Astrocyte (in vitro differentiated cells and primary cell): Measurements from ENCODE around the gene VPS41. TPM values are rescaled to one million over a fixed set of nuclear protein-coding genes. Genes with fewer than 3 reads are reported as not detected.

Experiments
- DNase-seq: peaks from one replicate; pipeline ENCODE4 v3.0.0-alpha.2; 2010; ENCODE audit warnings: low read depth
- FAIRE-seq: peaks from 2 replicates; lab custom pipeline; 2011; peaks lifted over from hg19 to GRCh38; lab: Jason Lieb, UNC
- H2AFZ ChIP-seq: 2 replicates; pipeline ENCODE4 v1.6.0; 2012; ENCODE audit warnings: low read depth, low read length, inconsistent platforms
- H3K27ac ChIP-seq: 2 replicates; pipeline ENCODE4 v1.5.1; 2011; ENCODE audit warnings: low read depth, low read length, inconsistent platforms
- H3K27me3 ChIP-seq: 2 replicates; pipeline ENCODE4 v1.6.0; 2011; ENCODE audit warnings: low read length, inconsistent platforms; ENCODE audit not compliant: insufficient read depth
- H3K36me3 ChIP-seq: 2 replicates; pipeline ENCODE4 v1.5.1; 2011; ENCODE audit warnings: low read length, inconsistent platforms; ENCODE audit not compliant: insufficient read depth
- H3K4me1 ChIP-seq: 2 replicates; pipeline ENCODE4 v1.5.1; 2011; ENCODE audit warnings: low read length, inconsistent platforms; ENCODE audit not compliant: insufficient read depth
- H3K4me2 ChIP-seq: 2 replicates; pipeline ENCODE4 v1.6.0; 2012; ENCODE audit warnings: low read length, inconsistent platforms
- H3K4me3 ChIP-seq: 2 replicates; pipeline ENCODE4 v1.5.1; 2011; ENCODE audit warnings: low read depth, mild to moderate bottlenecking, low read length, inconsistent platforms; ENCODE audit not compliant: insufficient read depth
- H3K79me2 ChIP-seq: 2 replicates; pipeline ENCODE4 v1.6.0; 2012; ENCODE audit warnings: mild to moderate bottlenecking, low read length, inconsistent platforms; ENCODE audit not compliant: insufficient read depth
- H3K9ac ChIP-seq: 2 replicates; pipeline ENCODE4 v1.6.0; 2012; ENCODE audit warnings: mild to moderate bottlenecking, low read length, inconsistent platforms
- H3K9me3 ChIP-seq: 2 replicates; pipeline ENCODE4 v1.5.1; 2012; ENCODE audit warnings: low read depth, mild to moderate bottlenecking, low read length, inconsistent platforms; ENCODE audit not compliant: insufficient read depth
- H4K20me1 ChIP-seq: 2 replicates; pipeline ENCODE4 v1.6.0; 2012; ENCODE audit warnings: low read length, inconsistent platforms; ENCODE audit not compliant: insufficient read depth
- H3K27ac Mint-ChIP-seq: one replicate; pipeline ENCODE4 v1.8.0; 2021; ENCODE audit warnings: mild to moderate bottlenecking, mixed read lengths; ENCODE audit not compliant: unreplicated experiment
- H3K27me3 Mint-ChIP-seq: one replicate; pipeline ENCODE4 v1.8.0; 2021; ENCODE audit warnings: low read depth, mixed read lengths; ENCODE audit not compliant: unreplicated experiment
- H3K36me3 Mint-ChIP-seq: one replicate; pipeline ENCODE4 v1.8.0; 2021; ENCODE audit warnings: low read depth, mixed read lengths; ENCODE audit not compliant: unreplicated experiment
- H3K4me1 Mint-ChIP-seq: one replicate; pipeline ENCODE4 v1.8.0; 2021; ENCODE audit warnings: low read depth, mixed read lengths; ENCODE audit not compliant: unreplicated experiment
- H3K4me3 Mint-ChIP-seq: one replicate; pipeline ENCODE4 v1.8.0; 2021; ENCODE audit warnings: mild to moderate bottlenecking, moderate library complexity, mixed read lengths; ENCODE audit not compliant: unreplicated experiment
- H3K9me3 Mint-ChIP-seq: one replicate; pipeline ENCODE4 v1.8.0; 2021; ENCODE audit warnings: mild to moderate bottlenecking, mixed read lengths; ENCODE audit not compliant: unreplicated experiment
- CTCF ChIP-seq: IDR thresholded peaks from 2 replicates; pipeline ENCODE4 v1.5.1; 2011; ENCODE audit warnings: low read depth, mild to moderate bottlenecking, inconsistent platforms, low read length, moderate library complexity; ENCODE audit not compliant: insufficient read depth
- EZH2 ChIP-seq: IDR thresholded peaks from 2 replicates; pipeline ENCODE4 v1.6.1; 2012; ENCODE audit warnings: mild to moderate bottlenecking, low read length, inconsistent platforms; ENCODE audit not compliant: insufficient read depth
- total RNA-seq: library from RNA; stranded (reverse); gene quantifications from 2 replicates; pipeline ENCODE4 v1.2.1, GENCODE V29; 2021

The VPS41 gene
- total RNA-seq, 1 donor from 2014 or later: 93.6 TPM

- H3K4me1 Mint-ChIP-seq: peaks cover 12% of the 10 kb centered on the region
- Histone ChIP-seq H3K79me2 (no peaks in the 10 kb centered on the region), H3K4me1 (no peaks in the 10 kb centered on the region), H4K20me1 (peaks cover 3% of the 10 kb centered on the region), H3K27ac (no peak overlapping the region), H2AFZ (no peak overlapping the region), H3K9me3 (no peaks in the 10 kb centered on the region), H3K9ac (no peak overlapping the region), H3K27me3 (no peaks in the 10 kb centered on the region), H3K4me2 (no peak overlapping the region), H3K4me3 (no peak overlapping the region), H3K36me3 (no peaks in the 10 kb centered on the region)
- FAIRE-seq: no peak
- H3K27me3 Mint-ChIP-seq: no peaks in the 10 kb centered on the region
- TF ChIP-seq EZH2 (no peak), CTCF (no peak)
- peaks cover 3% of the 10 kb centered on the region for H3K36me3 Mint-ChIP-seq
- no peak overlapping the region for H3K4me3 Mint-ChIP-seq
- DNase-seq: no peak
- H3K27ac Mint-ChIP-seq: peak overlapping the region; percentile 22
- no peaks in the 10 kb centered on the region for H3K9me3 Mint-ChIP-seq
Measured at GRCh38 chr7:38863601-38864291, 45.2 kb downstream of the VPS41 start.

- no peak overlapping the region for H3K27ac Mint-ChIP-seq
- H3K36me3 Mint-ChIP-seq: peaks cover 3% of the 10 kb centered on the region
- DNase-seq (no peak), FAIRE-seq (no peak)
- Histone ChIP-seq H3K27me3 (no peaks in the 10 kb centered on the region), H3K9me3 (no peaks in the 10 kb centered on the region), H3K27ac (no peak overlapping the region), H3K79me2 (no peaks in the 10 kb centered on the region), H3K4me3 (no peak overlapping the region), H3K4me1 (no peaks in the 10 kb centered on the region), H3K36me3 (no peaks in the 10 kb centered on the region), H3K9ac (no peak overlapping the region), H2AFZ (no peak overlapping the region), H4K20me1 (peaks cover 3% of the 10 kb centered on the region), H3K4me2 (no peak overlapping the region)
- H3K4me3 Mint-ChIP-seq: no peak overlapping the region
- H3K4me1 Mint-ChIP-seq: peaks cover 16% of the 10 kb centered on the region
- TF ChIP-seq EZH2: no peak
- TF ChIP-seq CTCF: no peak
- no peaks in the 10 kb centered on the region for H3K27me3 Mint-ChIP-seq
- no peaks in the 10 kb centered on the region for H3K9me3 Mint-ChIP-seq
Measured at GRCh38 chr7:38862666-38863065, 46.3 kb downstream of the VPS41 start.

DNA sequence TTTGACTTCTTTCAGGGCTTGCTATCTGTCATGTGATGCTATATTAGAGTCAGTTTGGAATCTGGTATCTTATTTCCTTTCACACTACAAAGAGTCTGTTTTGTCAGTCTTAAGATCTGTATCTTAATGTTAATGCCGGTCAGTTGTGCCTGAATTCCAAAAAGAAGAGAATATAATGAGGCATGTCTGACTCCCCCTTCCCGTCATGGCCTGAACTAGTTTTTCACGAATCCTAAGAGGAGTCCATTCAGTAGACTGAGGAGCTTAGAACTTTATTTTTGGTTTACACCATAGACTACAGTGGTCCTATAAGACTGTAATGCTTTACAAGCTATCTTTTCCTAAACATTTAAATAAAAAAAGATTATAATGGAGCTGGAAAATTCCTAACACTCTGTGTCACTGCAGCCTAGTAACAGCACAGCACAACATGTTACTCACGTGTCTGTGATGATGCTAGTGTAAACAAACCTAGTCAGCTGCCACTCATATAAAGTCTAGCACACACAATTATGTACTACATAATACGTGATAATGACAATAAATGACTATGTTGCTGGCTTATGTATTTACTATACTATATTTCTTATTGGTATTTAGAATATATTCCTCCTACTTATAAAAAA is 50.6 kb downstream of the VPS41 start:
- H3K4me3 ChIP-seq: no peak overlapping the region
- H2AFZ ChIP-seq: no peak overlapping the region

More for the DNA sequence above, 50.6 kb downstream of the VPS41 start:
- H3K36me3 ChIP-seq: no peaks in the 10 kb centered on the region
- Mint-ChIP-seq H3K27me3 (no peaks in the 10 kb centered on the region), H3K9me3 (no peaks in the 10 kb centered on the region), H3K36me3 (peaks cover 5% of the 10 kb centered on the region), H3K27ac (peak overlapping the region; percentile 85), H3K4me3 (no peak overlapping the region), H3K4me1 (peaks cover 11% of the 10 kb centered on the region)
- H3K27me3 ChIP-seq: no peaks in the 10 kb centered on the region
- H3K27ac ChIP-seq: peak overlapping the region; percentile 54
- no peak overlapping the region for H3K4me2 ChIP-seq
- no peaks in the 10 kb centered on the region for H3K9me3 ChIP-seq
- no peak for TF ChIP-seq CTCF
- no peak for TF ChIP-seq EZH2
- H4K20me1 ChIP-seq: no peaks in the 10 kb centered on the region
- DNase-seq (peak; percentile 39), FAIRE-seq (no peak)
- no peaks in the 10 kb centered on the region for H3K4me1 ChIP-seq
- H3K9ac ChIP-seq: no peak overlapping the region
- H3K79me2 ChIP-seq: no peaks in the 10 kb centered on the region
